Measurements from ENCODE around the gene FERMT1.

- TF ChIP-seq EZH2 (IDR thresholded peaks at IDR 0.05) (no peak), CTCF (IDR thresholded peaks at IDR 0.05) (no peak), EZH2phosphoT487 (IDR thresholded peaks at IDR 0.05) (no peak)
These were observed 66.8 kb downstream of the FERMT1 start for GRCh38 chr20:6055981-6056569.

Measured in neural progenitor cell (in vitro differentiated cells).